Naive thymus-derived CD8-positive, alpha-beta T cell (primary cell): Measurements from ENCODE around the gene PRDX5. TPM values are rescaled to one million over a fixed set of nuclear protein-coding genes. Genes with fewer than 3 reads are reported as not detected.
"Not testable (repeated sequence)": the region's sequence is repeated elsewhere in the genome, so short reads cannot be mapped to it uniquely, and the experiment has no call there.

Experiments
- ATAC-seq, 2 donors: fragments of 150-1000 bp; cut with Tn5 transposase in 1 of 2; sonication (Bioruptor Pico), chemical (Tn5 transposase) in 1 of 2; 1 replicate in 1 of 2; 2 replicates in 1 of 2; pipeline ENCODE4 v1.10.0; 2021; ENCODE audit warnings: mild to moderate bottlenecking in 2 of 2, moderate library complexity in 2 of 2
- POLR2A ChIA-PET: fragments of 350-600 bp; sonication (Branson Sonifier 250); formaldehyde crosslinking; loops from one replicate; lab custom pipeline; 2021; ENCODE audit warnings: antibody characterized with exemption; lab: Charles Lee
- DNase-seq, 10 donors: peaks; one replicate each; pipeline versions ENCODE4 v3.0.0 to v3.0.0-alpha.2; 2020 to 2022
- H3K27ac Mint-ChIP-seq, 10 donors: one replicate each; pipeline ENCODE4 v1.8.0; 2020 to 2022; ENCODE audit warnings: mild to moderate bottlenecking in 10 of 10, mixed read lengths in 10 of 10, moderate library complexity in 4 of 10, inconsistent platforms in 1 of 10
- H3K27me3 Mint-ChIP-seq, 5 donors: one replicate each; pipeline ENCODE4 v1.8.0; 2021 to 2022; ENCODE audit warnings: mixed read lengths in 5 of 5
- H3K36me3 Mint-ChIP-seq, 3 donors: one replicate each; pipeline ENCODE4 v1.8.0; 2020 to 2022; ENCODE audit warnings: mixed read lengths in 3 of 3, mild to moderate bottlenecking in 2 of 3, inconsistent platforms in 1 of 3
- H3K4me1 Mint-ChIP-seq, 4 donors: one replicate each; pipeline ENCODE4 v1.8.0; 2021 to 2022; ENCODE audit warnings: mixed read lengths in 4 of 4
- H3K4me3 Mint-ChIP-seq, 10 donors: one replicate each; pipeline ENCODE4 v1.8.0; 2020 to 2022; ENCODE audit warnings: mild to moderate bottlenecking in 10 of 10, mixed read lengths in 10 of 10, moderate library complexity in 6 of 10, inconsistent platforms in 1 of 10
- H3K9me3 Mint-ChIP-seq, 9 donors: one replicate each; pipeline ENCODE4 v1.8.0; 2020 to 2022; ENCODE audit warnings: mixed read lengths in 9 of 9, mild to moderate bottlenecking in 3 of 9, inconsistent platforms in 1 of 9, moderate library complexity in 1 of 9
- polyA plus RNA-seq, 3 donors: library from polyadenylated mRNA; unstranded; fragments of 300-500 nt; fragmentation: Illumina TruSeq; gene quantifications; one replicate each; pipeline ENCODE4 v1.2.3, GENCODE V29; 2021
- total RNA-seq, 8 experiments: library from RNA in 2 of 8; stranded (reverse) in 2 of 8; gene quantifications; one replicate each; pipeline ENCODE4 v1.2.3 and lab custom pipeline; 2021 to 2026

PRDX5 gene
- total and polyA plus RNA-seq, 5 experiments from 2014 or later, result 47.5 to 239 (median 186) TPM

DNA sequence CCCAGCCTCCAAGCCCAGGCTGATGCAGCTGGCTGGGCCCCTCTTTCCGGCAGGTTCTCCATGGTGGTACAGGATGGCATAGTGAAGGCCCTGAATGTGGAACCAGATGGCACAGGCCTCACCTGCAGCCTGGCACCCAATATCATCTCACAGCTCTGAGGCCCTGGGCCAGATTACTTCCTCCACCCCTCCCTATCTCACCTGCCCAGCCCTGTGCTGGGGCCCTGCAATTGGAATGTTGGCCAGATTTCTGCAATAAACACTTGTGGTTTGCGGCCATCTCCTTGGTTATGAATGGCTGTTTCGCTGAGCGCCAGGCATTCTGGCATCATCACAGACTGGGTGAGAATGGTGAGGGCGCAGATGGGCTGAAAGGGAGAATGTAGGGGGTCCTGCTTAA is 3.6 kb downstream of the PRDX5 start:
- peaks cover 0 to 31% (median 3%) of the 10 kb centered on the region in 3 donors for H3K36me3 Mint-ChIP-seq
- H3K27ac Mint-ChIP-seq, result peak overlapping the region in 2 of 10 donors; percentile 70 to 97
- peak overlapping the region in 2 of 10 donors; percentile 30 to 73 for H3K4me3 Mint-ChIP-seq
- H3K9me3 Mint-ChIP-seq, result no peaks in the 10 kb centered on the region
- DNase-seq, result no peak
- no peak for ATAC-seq
- H3K27me3 Mint-ChIP-seq, result no peaks in the 10 kb centered on the region
- H3K4me1 Mint-ChIP-seq, result peaks cover 22 to 39% (median 31%) of the 10 kb centered on the region in 4 donors
- POLR2A ChIA-PET, result interaction anchor here (0.6 kb wide), 1 partner anchor 131 kb away, joined by 3 read pairs; no protein-coding TSS in a partner anchor

DNA sequence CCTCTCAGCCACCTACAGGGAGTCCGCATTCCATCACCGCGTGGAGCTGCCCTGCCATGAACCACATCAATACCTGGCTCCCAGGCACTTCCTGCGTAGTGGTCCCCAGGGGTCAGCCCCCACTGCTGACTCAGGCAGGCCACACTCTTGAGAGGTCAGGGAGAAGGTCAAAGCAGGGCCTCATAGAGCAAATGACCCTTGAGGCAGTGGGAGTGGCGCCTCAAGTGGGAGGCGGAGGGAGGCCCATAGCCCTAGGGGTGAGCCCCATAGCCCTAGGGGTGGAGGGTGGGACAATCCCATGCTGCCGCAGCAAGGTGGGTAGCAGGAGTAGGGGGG is 5.0 kb downstream of the PRDX5 start:
- DNase-seq (no peak), ATAC-seq (no peak)
- H3K4me1 Mint-ChIP-seq, result peaks cover 15 to 28% (median 24%) of the 10 kb centered on the region in 4 donors
- H3K27me3 Mint-ChIP-seq, result no peaks in the 10 kb centered on the region
- peaks cover 0 to 28% (median 3%) of the 10 kb centered on the region in 3 donors for H3K36me3 Mint-ChIP-seq
- peak overlapping the region in 1 of 10 donors; percentile 71 for H3K27ac Mint-ChIP-seq
- POLR2A ChIA-PET, result no interaction called here
- no peaks in the 10 kb centered on the region for H3K9me3 Mint-ChIP-seq
- H3K4me3 Mint-ChIP-seq, result no peak overlapping the region

DNA sequence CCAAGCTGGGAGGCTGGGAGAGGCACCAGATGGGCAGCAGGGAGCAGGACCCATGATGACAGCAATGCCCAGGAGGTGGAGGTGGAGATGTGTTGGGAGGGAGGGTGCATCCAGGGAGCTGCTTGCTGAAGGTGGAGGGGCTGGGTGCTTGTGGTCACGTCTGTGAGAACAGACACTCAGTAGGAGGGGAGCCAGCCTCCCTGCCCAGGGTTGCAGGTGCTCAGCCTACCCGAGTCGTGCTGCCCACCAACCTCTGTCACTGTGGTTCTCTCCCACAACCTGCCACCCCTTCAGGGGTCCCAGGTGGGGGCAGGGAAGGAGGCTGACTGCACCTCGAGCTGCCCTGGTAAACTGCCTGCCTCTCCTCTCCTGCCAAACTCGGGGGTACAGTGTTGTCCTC is 5.5 kb downstream of the PRDX5 start:
- Mint-ChIP-seq H3K36me3 (peaks cover 0 to 28% (median 3%) of the 10 kb centered on the region in 3 donors), H3K27me3 (no peaks in the 10 kb centered on the region), H3K4me3 (no peak overlapping the region), H3K9me3 (no peaks in the 10 kb centered on the region), H3K27ac (no peak overlapping the region), H3K4me1 (peaks cover 14 to 23% (median 22%) of the 10 kb centered on the region in 4 donors)
- POLR2A ChIA-PET, result no interaction called here
- DNase-seq (no peak), ATAC-seq (no peak)

DNA sequence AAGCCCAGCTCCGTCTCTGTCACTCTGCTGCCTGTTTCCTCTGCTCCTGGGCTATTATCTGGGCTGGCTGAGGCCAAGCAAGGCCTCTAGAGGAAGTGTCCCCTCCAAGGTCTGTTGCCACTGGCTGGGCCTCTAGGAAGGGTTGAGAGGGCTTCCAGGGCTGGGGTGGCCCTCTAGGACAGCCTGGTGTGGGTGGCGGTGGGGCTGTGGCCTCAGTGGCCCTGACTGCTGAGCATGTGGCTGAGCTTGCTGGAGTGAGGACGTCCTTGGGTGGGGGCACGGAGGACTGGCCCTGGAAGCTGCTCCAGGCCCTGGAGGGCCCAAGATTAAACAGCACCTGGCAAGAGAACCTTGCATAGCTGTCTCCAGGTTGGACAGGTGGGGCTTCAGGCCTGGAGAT is 6.1 kb downstream of the PRDX5 start:
- DNase-seq, H3K9me3 Mint-ChIP-seq, ATAC-seq, H3K27me3 Mint-ChIP-seq, H3K4me3 Mint-ChIP-seq: not testable (repeated sequence)
- Mint-ChIP-seq H3K27ac (peak overlapping the region in 1 of 10 donors; percentile 68), H3K36me3 (peaks cover 0 to 28% (median 3%) of the 10 kb centered on the region in 3 donors), H3K4me1 (peaks cover 12 to 20% (median 19%) of the 10 kb centered on the region in 4 donors)
- POLR2A ChIA-PET, result interaction anchor here (1.1 to 1.3 kb wide), 2 partner anchors 18 to 29 kb away, joined by 3 read pairs; no protein-coding TSS in a partner anchor

DNA sequence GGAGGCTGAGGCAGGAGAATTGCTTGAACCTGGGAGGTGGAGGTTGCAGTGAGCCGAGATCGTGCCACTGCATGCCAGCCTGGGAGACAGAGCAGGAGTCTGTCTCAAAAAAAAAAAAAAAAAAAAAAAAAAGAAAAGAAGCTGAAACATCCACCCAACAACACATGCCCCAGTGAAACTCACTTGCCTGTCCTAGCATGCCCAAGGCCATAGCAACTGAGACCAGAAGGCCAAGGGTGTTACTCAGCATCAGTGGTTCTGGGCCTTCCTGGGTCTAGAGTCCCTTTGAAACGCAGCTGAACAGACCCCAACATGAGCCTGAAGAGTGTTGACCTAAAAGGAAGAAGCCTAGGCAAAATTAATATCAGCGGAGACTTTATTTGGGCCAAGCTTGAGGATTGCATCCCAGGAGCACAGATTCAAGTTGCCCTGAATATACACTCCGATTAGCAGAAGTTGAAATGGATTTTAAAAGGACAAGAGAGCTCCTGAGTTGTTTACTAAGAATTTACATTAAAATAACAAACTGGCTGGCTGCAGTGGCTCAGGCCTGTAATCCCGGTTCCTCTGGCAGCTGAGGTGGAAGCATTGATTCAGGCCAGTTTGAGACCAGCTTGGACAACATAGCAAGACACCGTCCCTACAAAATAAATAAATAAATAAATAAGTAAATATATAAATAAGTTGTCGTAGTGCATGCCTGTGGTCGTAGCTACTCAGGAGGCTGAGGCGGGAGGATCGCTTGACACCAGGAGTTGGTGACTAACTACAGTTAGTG is 7.0 kb downstream of the PRDX5 start:
- Mint-ChIP-seq H3K4me1 (peaks cover 8 to 13% (median 11%) of the 10 kb centered on the region in 4 donors), H3K27ac (no peak overlapping the region), H3K4me3 (no peak overlapping the region), H3K9me3 (no peaks in the 10 kb centered on the region), H3K36me3 (peaks cover 0 to 26% (median 3%) of the 10 kb centered on the region in 3 donors), H3K27me3 (no peaks in the 10 kb centered on the region)
- POLR2A ChIA-PET, result interaction anchor here (0.7 to 1.3 kb wide), 3 partner anchors 15 to 28 kb away, joined by 3 read pairs; partner anchors contain the start of gene CCDC88B
- DNase-seq (no peak), ATAC-seq (no peak)

DNA sequence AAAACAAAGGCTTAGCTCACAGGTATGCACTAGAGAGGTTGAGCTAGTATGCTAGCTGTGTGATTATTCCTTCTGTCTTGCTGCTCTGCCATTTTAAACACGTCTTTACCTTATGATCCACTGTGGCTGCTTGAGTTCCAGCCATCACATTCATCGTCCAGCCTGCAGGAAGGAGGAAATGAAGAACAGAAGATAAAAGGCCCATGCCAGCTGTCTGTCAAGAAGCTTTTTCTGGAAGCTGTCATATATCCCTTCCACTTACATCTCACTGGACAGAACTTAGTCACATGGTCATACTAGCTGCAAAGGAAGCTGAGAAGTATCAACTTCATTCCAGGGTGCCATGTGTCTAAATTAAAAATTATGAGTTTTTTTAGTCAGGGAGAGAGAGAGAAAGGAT is 9.5 kb downstream of the PRDX5 start:
- POLR2A ChIA-PET, result no interaction called here
- peaks cover 4 to 12% (median 9%) of the 10 kb centered on the region in 4 donors for H3K4me1 Mint-ChIP-seq
- no peaks in the 10 kb centered on the region for H3K27me3 Mint-ChIP-seq
- no peak overlapping the region for H3K4me3 Mint-ChIP-seq
- H3K36me3 Mint-ChIP-seq, result peaks cover 0 to 2% (median 0%) of the 10 kb centered on the region in 3 donors
- H3K9me3 Mint-ChIP-seq, result no peaks in the 10 kb centered on the region
- ATAC-seq, result no peak
- DNase-seq, result no peak
- no peak overlapping the region for H3K27ac Mint-ChIP-seq

DNA sequence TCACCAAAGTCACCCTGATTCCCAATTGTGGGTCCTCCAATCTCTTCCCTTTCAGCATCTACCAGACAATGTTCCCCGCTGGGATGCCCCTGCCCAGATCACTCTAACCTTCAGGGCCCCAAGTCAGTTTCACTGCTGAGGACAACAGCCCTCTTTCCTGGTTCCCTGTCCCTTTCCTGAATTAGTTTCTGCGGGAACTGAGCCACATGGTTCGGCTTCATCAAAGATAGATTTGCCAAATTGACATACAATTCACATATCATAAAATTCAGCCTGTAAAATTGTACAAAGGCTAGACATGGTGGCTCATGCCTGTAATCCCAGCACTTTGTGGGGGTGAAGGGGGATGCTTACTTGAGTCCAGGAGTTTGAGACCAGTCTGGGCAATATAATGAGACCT is 10.1 kb downstream of the PRDX5 start:
- POLR2A ChIA-PET, result no interaction called here
- H3K36me3 Mint-ChIP-seq, result peaks cover 0 to 2% (median 0%) of the 10 kb centered on the region in 3 donors
- H3K4me1 Mint-ChIP-seq, result peaks cover 4 to 12% (median 9%) of the 10 kb centered on the region in 4 donors
- no peaks in the 10 kb centered on the region for H3K9me3 Mint-ChIP-seq
- H3K27ac Mint-ChIP-seq, result no peak overlapping the region
- ATAC-seq (no peak), DNase-seq (no peak)
- H3K27me3 Mint-ChIP-seq, result no peaks in the 10 kb centered on the region
- no peak overlapping the region for H3K4me3 Mint-ChIP-seq

DNA sequence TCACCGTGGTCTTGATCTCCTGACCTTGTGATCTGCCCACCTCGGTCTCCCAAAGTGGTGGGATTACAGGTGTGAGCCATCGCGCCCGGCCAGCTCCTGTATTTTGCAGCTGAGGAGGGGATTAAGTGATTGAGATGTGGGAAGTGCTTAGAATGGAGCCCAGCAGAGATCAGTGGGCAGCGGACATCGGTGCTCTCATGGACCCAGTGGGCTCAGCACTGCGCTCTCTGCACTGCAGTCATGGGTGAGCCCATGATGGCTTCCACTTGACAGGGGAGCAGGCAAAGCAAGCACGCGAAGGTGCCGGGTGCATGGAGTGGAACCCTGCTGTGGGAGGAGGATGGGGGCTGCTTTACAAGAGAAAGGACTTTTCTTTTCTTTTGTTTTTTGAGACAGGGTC is 13.0 kb downstream of the PRDX5 start:
- H3K36me3 Mint-ChIP-seq, result peaks cover 0 to 8% (median 0%) of the 10 kb centered on the region in 3 donors
- ATAC-seq (no peak), DNase-seq (no peak)
- peaks cover 4 to 19% (median 9%) of the 10 kb centered on the region in 4 donors for H3K4me1 Mint-ChIP-seq
- POLR2A ChIA-PET, result interaction anchor here (0.6 to 2.9 kb wide), 3 partner anchors 11 to 135 kb away, joined by 3 to 13 read pairs (median 5); partner anchors contain the start of genes PRDX5 and TRMT112
- H3K4me3 Mint-ChIP-seq, result no peak overlapping the region
- no peaks in the 10 kb centered on the region for H3K27me3 Mint-ChIP-seq
- H3K27ac Mint-ChIP-seq, result peak overlapping the region in 2 of 10 donors; percentile 18 to 48
- no peaks in the 10 kb centered on the region for H3K9me3 Mint-ChIP-seq

DNA sequence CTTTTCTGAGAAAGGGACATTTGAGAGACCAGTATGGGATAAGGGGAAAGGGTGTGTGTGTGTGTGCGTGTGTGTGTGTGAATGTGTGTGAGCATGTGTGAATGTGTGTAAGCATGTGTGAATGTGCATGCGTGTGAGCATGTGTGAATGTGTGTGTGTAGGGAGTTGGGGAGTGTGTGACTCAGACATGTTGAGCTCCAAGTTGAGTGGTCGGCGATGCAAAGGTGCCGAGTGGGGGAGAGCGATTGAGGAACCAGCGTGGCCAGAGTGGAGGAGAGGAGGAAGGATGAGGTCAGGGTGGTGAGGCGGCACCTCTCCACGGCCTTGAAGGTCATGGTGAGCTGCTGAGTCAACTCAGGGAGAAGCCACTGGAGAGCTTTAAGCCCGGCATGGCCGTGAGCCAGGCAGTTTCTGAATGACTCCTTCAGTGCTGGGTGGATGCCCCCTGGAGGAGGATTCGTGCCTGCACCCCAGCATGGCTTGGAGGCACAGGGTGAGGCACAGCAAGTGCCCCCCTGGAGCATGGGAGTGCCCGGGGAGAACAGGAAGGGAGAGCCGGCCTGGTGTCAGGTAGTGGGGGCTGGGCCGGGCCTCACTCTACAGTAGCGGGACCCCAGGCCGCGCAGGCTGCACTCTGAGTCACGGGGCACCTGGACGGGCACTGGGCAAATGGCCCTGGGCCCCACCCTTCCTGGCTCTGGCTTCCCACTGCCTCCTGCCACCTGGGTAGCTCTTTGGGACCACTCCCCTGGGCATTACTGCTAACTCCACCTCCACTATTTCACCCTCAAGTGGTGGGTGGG is 13.8 kb downstream of the PRDX5 start:
- DNase-seq (peak in 9 of 10 donors; percentile 36 to 61 (median 58)), ATAC-seq (peak; percentile 93 to 94)
- Mint-ChIP-seq H3K27me3 (no peaks in the 10 kb centered on the region), H3K36me3 (peaks cover 0 to 8% (median 0%) of the 10 kb centered on the region in 3 donors), H3K27ac (peak overlapping the region in 7 of 10 donors; percentile 18 to 90 (median 44)), H3K4me1 (peaks cover 4 to 19% (median 10%) of the 10 kb centered on the region in 4 donors), H3K9me3 (no peaks in the 10 kb centered on the region), H3K4me3 (peak overlapping the region in 7 of 10 donors; percentile 0 to 77 (median 16))
- POLR2A ChIA-PET, result interaction anchor here (0.6 to 2.9 kb wide), 5 partner anchors 8 to 136 kb away, joined by 3 to 13 read pairs (median 5); partner anchors contain the start of genes CCDC88B, PRDX5 and TRMT112

DNA sequence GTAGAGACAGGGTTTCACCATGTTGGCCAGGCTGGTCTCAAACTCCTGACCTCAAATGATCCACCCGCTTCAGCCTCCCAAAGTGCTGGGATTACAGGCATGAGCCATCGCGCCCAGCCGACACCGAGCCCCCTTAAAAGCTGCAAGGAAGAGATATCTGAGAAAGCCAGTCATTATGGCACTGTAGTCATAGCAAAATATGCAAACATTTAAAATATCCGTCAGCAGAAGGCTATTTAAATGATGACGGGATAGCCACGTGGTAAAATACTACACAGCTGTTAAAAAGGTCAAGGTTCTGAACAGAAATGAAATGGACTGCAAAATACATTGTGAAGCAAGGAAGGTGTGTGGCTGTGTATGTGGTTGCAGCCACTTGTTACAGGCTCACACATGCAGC is 15.6 kb downstream of the PRDX5 start:
- no peaks in the 10 kb centered on the region for H3K9me3 Mint-ChIP-seq
- POLR2A ChIA-PET, result interaction anchor here (3.3 kb wide), 1 partner anchor 16 kb away, joined by 8 read pairs; the partner anchor contains the start of genes PRDX5 and TRMT112
- H3K36me3 Mint-ChIP-seq, result peaks cover 0 to 18% (median 0%) of the 10 kb centered on the region in 3 donors
- DNase-seq (no peak), ATAC-seq (no peak)
- no peaks in the 10 kb centered on the region for H3K27me3 Mint-ChIP-seq
- no peak overlapping the region for H3K4me3 Mint-ChIP-seq
- no peak overlapping the region for H3K27ac Mint-ChIP-seq
- peaks cover 4 to 28% (median 14%) of the 10 kb centered on the region in 4 donors for H3K4me1 Mint-ChIP-seq

DNA sequence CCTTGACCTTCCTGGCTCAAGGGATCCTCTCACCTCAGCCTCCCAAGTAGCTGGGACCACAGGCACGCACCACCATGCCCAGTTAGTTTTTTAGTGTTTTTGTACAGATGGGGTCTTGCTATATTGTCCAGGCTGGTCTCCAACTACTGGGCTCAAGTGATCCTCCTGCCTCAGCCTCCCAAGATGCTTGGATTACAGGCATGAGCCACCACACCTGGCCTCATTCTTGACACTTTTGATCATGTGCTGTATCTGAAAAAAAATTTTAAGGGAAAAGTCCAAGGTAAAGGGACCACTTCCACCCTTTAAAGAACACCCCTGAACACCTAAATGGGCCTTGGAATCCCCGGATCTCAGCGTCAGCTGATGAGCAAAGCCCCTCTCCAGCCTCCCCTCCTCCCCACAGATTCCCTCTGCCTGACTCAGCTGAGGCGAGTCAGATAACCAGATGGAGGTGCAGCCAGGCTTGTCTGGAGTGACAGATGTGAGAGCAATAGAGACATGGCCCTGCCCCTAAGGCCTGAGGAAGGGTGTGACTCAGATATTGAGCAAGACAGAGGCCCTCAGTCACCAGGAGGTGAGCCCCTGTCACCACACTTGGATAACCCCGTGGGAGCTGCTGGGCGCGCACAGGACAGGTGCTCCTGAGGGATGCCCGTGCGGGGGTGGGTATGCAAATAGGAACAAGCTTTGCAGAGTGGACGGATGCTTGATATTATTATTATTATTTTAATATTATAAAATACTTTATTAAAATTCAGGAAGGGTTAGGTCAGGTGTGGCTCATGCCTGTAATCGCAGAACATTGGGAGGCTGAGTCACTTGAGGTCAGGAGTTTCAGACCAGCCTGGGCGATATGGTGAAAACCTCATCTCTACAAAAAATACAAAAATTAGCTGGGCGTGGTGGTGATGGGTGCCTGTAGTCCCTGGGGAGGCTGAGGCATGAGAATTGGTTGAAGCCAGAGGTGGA is 17.1 kb downstream of the PRDX5 start:
- peak overlapping the region in 2 of 10 donors; percentile 29 to 46 for H3K27ac Mint-ChIP-seq
- POLR2A ChIA-PET, result interaction anchor here (3.3 kb wide), 1 partner anchor 17 kb away, joined by 8 read pairs; the partner anchor contains the start of genes PRDX5 and TRMT112
- peaks cover 0 to 18% (median 0%) of the 10 kb centered on the region in 3 donors for H3K36me3 Mint-ChIP-seq
- DNase-seq, result no peak
- no peaks in the 10 kb centered on the region for H3K9me3 Mint-ChIP-seq
- no peaks in the 10 kb centered on the region for H3K27me3 Mint-ChIP-seq
- H3K4me3 Mint-ChIP-seq, result no peak overlapping the region
- ATAC-seq, result no peak
- H3K4me1 Mint-ChIP-seq, result peaks cover 13 to 41% (median 26%) of the 10 kb centered on the region in 4 donors
